Activated CD4-positive, alpha-beta T cell treated with anti-CD3 and anti-CD28 coated beads, Interleukin-2, amount 50 U/mL, for 4 hours (primary cell): ENCODE data around the gene PRDM15.

Experiments used
- DNase-seq, 2 experiments: peaks; one replicate each; pipeline ENCODE4 v3.0.0-alpha.2; 2020

PRDM15 gene

GRCh38 chr21:41821756-41822431 is 57.2 kb downstream of the PRDM15 start:
- DNase-seq = no peak

GRCh38 chr21:41821081-41821755 is 57.9 kb downstream of the PRDM15 start:
- no peak for DNase-seq

GRCh38 chr21:41820384-41821080 is 58.6 kb downstream of the PRDM15 start:
- no peak for DNase-seq

GRCh38 chr21:41819856-41820281 is 59.3 kb downstream of the PRDM15 start:
- no peak for DNase-seq

GRCh38 chr21:41819236-41819855 is 59.8 kb downstream of the PRDM15 start:
- no peak for DNase-seq

- DNase-seq = no peak
Measured at GRCh38 chr21:41817877-41818855, 61.0 kb downstream of the PRDM15 start.

GRCh38 chr21:41817228-41817627 is 61.9 kb downstream of the PRDM15 start:
- peak in 1 of 2 experiments; percentile 23 for DNase-seq

- DNase-seq = peak; percentile 49 to 50
Measured at GRCh38 chr21:41816583-41817165, 62.5 kb downstream of the PRDM15 start.

GRCh38 chr21:41815652-41816582 is 63.2 kb downstream of the PRDM15 start:
- no peak for DNase-seq

- no peak for DNase-seq
Measured at GRCh38 chr21:41813226-41813625, 65.9 kb downstream of the PRDM15 start.

- DNase-seq = no peak
Measured at GRCh38 chr21:41812679-41813078, 66.5 kb downstream of the PRDM15 start.

- DNase-seq = no peak
Measured at GRCh38 chr21:41810597-41810932, 68.6 kb downstream of the PRDM15 start.

- DNase-seq = no peak
Measured at GRCh38 chr21:41809891-41810596, 69.1 kb downstream of the PRDM15 start.

- no peak for DNase-seq
Measured at GRCh38 chr21:41808846-41809245, 70.3 kb downstream of the PRDM15 start.

- DNase-seq = no peak
Measured at GRCh38 chr21:41808094-41808493, 71.0 kb downstream of the PRDM15 start.

- no peak for DNase-seq
Measured at GRCh38 chr21:41806773-41807172, 72.4 kb downstream of the PRDM15 start.

GRCh38 chr21:41805643-41806042 is 73.5 kb downstream of the PRDM15 start:
- DNase-seq = no peak

GRCh38 chr21:41805038-41805437 is 74.1 kb downstream of the PRDM15 start:
- DNase-seq = no peak

- DNase-seq = no peak
Measured at GRCh38 chr21:41804381-41804780, 74.8 kb downstream of the PRDM15 start.

- DNase-seq = no peak
Measured at GRCh38 chr21:41803316-41803715, 75.8 kb downstream of the PRDM15 start.
